NOMO-1 (cell line): ENCODE results near the gene TGIF2.

ENCODE experiments used
- DNase-seq, 2 experiments: peaks; one replicate each; lab custom pipeline; 2025; ENCODE audit not compliant: unreplicated experiment in 2 of 2; lab: John Stamatoyannopoulos, UW

Gene TGIF2

DNA sequence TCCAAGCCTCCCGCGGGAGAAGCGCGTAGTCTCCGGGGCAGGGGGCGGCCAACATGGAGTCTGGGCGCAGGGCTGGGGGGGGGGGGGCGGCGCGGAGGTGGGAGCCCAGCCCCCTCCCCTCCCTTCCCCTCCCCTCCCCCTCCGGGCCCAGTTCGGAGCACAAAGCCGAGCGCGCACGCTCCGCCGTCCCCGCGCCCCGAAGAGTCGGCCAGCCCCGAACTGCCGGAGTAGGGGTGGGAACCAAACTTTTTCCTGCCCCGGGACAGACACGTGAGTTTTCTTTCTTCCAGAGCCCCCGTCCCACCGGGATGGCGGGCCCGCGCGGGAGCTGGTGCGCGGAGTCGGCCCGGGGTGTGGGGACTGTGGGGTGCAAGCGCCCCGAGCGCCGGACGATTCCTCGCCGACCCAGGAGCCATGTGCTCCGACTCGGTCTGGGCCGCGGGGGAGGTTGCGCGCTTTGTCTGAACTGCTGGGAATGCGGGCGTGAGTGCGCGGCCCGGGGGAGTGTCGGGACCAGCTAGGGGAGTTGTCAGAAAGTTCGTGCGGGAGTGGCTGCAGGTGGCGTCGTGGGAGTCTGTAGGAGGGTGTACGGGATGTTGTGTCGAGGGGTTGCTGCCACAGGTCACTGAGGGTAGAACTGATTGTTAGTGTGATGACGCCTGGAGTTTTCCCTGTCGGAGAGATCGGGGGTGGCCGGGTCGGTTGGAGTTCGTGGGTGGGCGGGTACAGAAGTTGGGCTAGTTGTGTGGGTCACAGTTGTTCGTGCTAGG, 1.2 kb downstream of the TGIF2 start:
- DNase-seq, result no peak

DNA sequence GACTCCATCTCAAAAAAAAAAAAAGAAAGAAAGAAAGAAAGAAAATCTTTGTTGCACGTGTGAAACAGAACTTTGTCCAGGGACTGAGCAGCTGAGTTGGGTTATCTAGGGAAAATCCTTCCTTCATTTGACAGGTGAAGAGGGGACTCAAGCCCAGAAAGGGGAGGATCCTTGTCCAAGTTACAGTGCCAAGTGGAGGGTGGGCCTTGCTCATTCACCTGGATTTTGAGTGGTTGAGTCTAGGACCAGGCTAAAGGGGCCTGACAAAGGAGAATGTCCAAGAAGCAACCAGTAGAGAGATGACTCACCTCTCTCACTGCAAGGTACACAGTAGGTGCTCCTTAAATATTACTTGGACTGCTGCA, 2.7 kb downstream of the TGIF2 start:
- DNase-seq, result no peak

- DNase-seq, result no peak
These were observed 5.1 kb downstream of the TGIF2 start for GRCh38 chr20:36578356-36579041.

GRCh38 chr20:36579996-36580545, 6.7 kb downstream of the TGIF2 start:
- no peak for DNase-seq

DNA sequence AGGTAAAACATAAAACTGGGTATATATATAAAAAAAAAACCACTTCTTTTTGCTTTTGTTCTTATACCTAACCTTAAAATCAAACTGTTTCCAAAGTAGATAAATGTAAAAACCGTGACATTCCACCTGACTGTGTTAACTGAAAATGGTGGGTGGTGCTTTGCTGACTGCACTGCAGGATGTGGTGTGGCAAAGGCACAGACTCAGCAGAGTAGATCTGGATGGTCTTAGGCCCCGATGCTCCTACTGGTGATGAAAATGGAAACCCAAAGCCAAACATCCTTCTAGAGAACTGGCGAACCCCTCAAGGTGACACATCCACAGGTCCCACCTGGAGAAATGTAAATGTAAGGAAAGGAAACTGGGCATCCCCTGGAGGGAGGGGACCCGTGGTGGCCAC, 8.9 kb downstream of the TGIF2 start:
- no peak for DNase-seq

DNA sequence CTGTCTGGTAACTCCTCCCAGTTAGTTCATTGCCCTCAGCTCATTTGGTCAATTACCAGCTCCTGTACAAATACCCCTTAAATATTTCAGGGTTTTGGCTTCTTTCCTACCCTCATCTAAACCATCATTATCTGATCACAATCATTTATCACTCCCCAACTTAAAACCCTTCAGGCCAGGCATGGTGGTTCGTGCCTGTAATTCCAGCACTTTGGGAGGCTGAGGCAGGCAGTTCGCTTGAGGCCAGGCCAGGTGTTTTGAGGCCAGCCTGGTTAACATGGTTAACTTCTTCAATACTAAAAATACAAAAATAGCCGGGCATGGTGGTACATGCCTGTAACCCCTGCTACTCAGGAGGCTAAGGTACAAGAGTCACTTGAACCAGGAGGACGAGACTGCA, 9.4 kb downstream of the TGIF2 start:
- DNase-seq, result no peak

- no peak for DNase-seq
These were observed 10.7 kb downstream of the TGIF2 start for GRCh38 chr20:36584018-36584481.

DNA sequence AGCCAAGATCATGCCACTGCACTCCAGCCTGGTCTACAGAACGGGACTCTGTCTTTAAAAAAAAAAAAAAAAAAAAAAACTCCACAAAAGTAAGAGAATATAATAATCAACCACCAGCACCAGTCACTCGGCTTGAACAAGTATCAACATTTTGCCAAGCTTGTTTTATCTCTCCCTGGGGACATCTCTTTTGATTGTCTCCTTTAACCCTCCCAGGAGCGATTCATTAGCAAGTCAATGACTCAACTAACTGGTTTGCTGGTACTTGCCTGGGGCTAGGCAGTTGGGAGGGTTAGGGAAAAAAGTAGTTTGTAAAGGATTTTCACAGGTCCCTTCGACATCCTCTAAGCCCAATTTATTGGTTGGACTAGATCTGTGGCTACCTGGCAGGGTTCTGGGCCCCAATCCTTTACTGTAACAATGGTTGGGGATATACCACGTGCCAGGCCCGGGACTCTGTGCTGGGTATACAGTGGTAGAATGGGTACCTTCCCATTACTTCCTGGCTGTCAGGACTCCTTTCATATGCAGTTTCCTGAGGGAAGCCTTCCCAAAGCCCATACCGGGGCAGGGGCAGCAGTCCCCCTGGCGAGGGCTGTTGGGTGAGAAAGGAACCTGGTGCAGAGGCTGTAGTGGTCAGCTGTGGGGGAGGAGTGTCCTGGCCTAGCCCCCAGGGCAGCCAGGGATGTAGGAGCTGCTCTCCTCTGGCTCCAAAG, 12.2 kb downstream of the TGIF2 start:
- no peak for DNase-seq

GRCh38 chr20:36587388-36588070, 14.1 kb downstream of the TGIF2 start:
- DNase-seq, result no peak

DNA sequence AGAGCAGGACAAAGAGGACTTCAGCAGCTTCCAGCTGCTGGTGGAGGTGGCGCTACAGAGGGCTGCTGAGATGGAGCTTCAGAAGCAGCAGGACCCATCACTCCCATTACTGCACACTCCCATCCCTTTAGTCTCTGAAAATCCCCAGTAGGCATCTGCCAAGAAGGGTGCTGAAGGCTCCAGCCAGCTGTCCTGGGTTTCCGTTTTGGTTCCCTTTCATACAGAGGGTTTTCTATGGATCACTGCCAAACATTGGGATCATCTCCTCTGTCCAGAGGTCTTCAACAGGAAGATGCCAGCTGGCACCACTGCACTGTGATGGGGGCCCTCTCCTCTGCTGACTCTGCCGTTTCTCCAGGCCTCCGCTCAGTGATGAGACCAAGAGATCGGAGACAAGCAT, 17.9 kb downstream of the TGIF2 start:
- DNase-seq, result no peak

GRCh38 chr20:36591854-36592641, 18.7 kb downstream of the TGIF2 start:
- DNase-seq, result no peak

DNA sequence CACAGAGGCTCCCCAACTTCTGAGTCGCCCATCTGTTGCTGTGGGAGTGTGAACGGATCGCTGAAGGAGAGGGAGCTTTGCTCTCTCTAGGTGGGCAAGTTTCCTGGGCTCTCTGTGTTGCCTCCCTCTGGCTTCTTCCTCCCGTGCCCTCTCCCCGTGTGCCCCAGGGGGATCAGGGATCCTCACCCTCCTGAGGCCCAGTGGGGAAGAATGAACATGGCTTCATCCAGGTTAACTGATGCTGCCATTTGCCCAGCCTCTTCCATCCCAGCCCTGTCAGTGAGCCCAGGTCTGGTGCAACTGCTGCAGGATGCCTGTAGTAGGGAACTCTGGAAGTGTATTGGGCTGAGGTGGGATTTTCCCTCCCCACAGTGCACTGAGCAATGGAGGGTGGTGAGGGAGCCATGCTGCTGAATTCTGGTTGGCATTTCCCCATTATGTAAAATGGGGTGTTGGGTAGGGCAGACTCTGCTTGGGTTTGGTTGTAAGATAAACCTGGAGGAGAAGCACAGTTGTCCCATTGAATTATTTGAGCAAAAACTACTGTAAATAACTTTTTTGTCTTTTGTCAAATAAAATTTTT, 20.0 kb downstream of the TGIF2 start:
- no peak for DNase-seq

DNA sequence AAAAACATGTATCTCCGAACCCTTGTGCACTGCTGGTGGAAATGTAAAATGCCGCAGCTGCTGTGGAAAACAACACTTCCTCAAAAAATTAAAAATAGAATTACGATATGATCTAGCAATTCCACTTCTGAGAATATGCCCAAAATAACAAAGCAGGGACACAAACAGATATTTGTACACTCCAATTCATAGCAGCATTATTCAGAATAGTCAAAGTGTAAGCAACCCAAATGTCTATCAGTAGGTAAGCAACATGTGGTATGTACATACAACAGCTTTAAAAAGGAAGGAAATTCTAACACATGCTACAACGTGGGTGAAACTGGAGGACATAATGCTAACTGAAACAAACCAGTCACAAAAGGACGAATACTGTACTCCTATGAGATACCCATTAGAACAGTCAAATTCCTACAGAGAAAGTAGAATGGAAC, 26.5 kb downstream of the TGIF2 start:
- peak; percentile 13 to 74 for DNase-seq

DNA sequence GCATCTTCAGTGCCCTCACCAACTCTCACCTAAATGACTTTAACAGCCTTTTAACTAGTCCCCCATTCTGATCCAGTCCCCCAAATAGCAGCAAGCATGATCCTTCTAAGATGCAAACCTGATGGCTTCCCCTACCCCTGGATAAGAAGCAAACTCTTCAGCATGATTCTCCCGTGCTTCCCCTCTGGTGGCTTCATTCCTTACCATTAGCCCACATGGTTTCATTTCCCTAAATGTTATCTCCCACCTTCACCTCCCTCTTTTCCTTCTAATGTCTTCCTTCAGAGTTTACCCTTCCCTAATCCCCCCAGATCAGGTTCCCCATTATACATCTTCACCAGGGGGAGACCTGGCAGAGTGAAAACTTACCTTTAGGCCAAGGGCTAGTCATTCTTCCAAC, 28.1 kb downstream of the TGIF2 start:
- peak; percentile 5 to 32 for DNase-seq

GRCh38 chr20:36604952-36605398, 31.6 kb downstream of the TGIF2 start:
- peak; percentile 68 to 82 for DNase-seq

GRCh38 chr20:36605399-36606157, 32.2 kb downstream of the TGIF2 start, which contains the start of gene RAB5IF:
Gene RAB5IF, plus strand, starts transcription at chr20:36605779. Its CDS starts 173 bp downstream, at chr20:36605952.
- DNase-seq, result peak; percentile 97 to 98

DNA sequence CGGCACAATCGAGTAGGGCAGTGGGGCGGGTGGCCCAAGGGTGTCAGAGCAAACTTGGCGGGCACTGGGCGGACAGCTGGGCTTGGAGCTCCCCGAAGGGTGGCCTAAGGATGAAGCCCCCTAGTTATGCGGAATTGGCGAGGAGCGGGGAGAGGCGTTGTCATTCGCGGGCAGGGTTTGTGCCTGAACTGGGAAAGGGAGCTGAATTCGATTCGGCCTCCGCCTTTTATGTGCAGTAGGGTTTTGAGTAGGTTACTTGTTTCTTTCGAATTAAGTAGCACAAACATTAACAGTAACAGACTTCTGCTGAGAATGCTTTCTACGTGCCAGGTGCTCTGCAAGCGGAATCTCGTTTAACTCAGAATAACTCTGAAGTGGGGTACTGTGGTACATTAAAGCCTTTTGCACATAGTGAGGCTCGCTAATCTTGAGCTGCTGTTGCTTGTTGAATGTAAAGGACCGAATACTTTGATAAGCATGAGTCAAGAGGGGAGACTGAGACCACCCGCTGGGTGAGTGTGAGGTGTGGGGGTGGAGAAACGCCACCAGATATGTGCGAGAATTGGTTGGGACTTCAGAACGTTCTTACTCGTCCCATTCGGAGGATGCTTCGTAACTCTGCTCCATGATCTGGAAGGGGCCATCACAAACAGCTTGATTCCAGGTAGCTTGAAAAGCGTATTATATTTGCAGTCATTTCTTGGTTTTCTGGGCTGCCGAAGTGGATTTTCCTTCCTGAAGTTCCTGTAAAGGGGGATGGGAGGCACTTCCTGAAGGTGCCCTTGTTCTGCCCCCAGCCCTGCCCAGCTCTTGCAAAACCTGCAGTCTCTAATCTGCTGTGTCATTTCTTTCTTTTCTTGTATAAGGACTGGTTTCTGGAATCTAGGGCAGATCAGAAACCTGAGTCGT, 33.0 kb downstream of the TGIF2 start:
- peak; percentile 80 to 84 for DNase-seq
